Transverse colon (tissue), 4 donors: ENCODE measurements around the gene SLC38A1.

ENCODE experiments used
- CTCF ChIP-seq, 5 experiments: fragments of 200-600 bp in 3 of 5; fragments of 450-650 bp in 2 of 5; sonication (generic) in 3 of 5; IDR thresholded peaks; 1 replicate in 2 of 5; 2 replicates in 3 of 5; pipeline ENCODE4 v1.5.1; 2016 to 2017; ENCODE audit warnings: antibody characterized with exemption in 5 of 5, inconsistent platforms in 3 of 5, mild to moderate bottlenecking in 2 of 5, moderate library complexity in 1 of 5
- POLR2A ChIP-seq: fragments of 450-650 bp; IDR thresholded peaks from one replicate; pipeline ENCODE4 v1.6.1; 2016; ENCODE audit warnings: antibody characterized with exemption, mild to moderate bottlenecking, moderate library complexity
- POLR2AphosphoS5 ChIP-seq, 3 donors: sonication (generic); formaldehyde crosslinking; IDR thresholded peaks; one replicate each; pipeline ENCODE4 v1.6.1; 2016; ENCODE audit warnings: antibody characterized with exemption in 3 of 3

- no peak for TF ChIP-seq CTCF (IDR thresholded peaks at IDR 0.05)
- TF ChIP-seq POLR2A: no peak
- no peak for TF ChIP-seq POLR2AphosphoS5 (IDR thresholded peaks at IDR 0.05)
Measured at GRCh38 chr12:46230983-46231382, 37.9 kb downstream of the SLC38A1 start.
